Liver (tissue), 9 donors: ENCODE data around the gene DAAM1. TPM values are rescaled to one million over a fixed set of nuclear protein-coding genes. Genes with fewer than 3 reads are reported as not detected.
A peak's percentile ranks its signal among the peaks of the same experiment; 100 is the strongest.

Experiments
- DNase-seq: peaks from one replicate; pipeline ENCODE4 v3.0.0-alpha.2; 2017; ENCODE audit warnings: low spot score
- H3K27ac ChIP-seq, 2 donors: one replicate each; pipeline ENCODE4 v1.7.0; 2013; ENCODE audit warnings: inconsistent platforms in 2 of 2, low read length in 2 of 2, control low read depth in 1 of 2, low read depth in 1 of 2, mild to moderate bottlenecking in 1 of 2
- H3K27me3 ChIP-seq, 4 donors: one replicate each; pipeline versions ENCODE4 v1.6.1 to v1.7.0; 2013; ENCODE audit warnings: low read length in 3 of 4, inconsistent platforms in 1 of 4, mild to moderate bottlenecking in 1 of 4, moderate library complexity in 1 of 4; ENCODE audit not compliant: control insufficient read depth in 4 of 4, insufficient read depth in 4 of 4
- H3K36me3 ChIP-seq, 4 donors: one replicate each; pipeline versions ENCODE4 v1.6.1 to v1.7.0; 2013; ENCODE audit warnings: low read length in 3 of 4, mild to moderate bottlenecking in 3 of 4, low read depth in 1 of 4, moderate library complexity in 1 of 4; ENCODE audit not compliant: control insufficient read depth in 4 of 4, insufficient read depth in 3 of 4
- H3K4me1 ChIP-seq, 4 donors: one replicate each; pipeline versions ENCODE4 v1.6.1 to v1.7.0; 2013; ENCODE audit warnings: low read length in 3 of 4, mild to moderate bottlenecking in 3 of 4, moderate library complexity in 1 of 4; ENCODE audit not compliant: control insufficient read depth in 4 of 4, insufficient read depth in 4 of 4
- H3K4me3 ChIP-seq, 3 donors: one replicate each; pipeline versions ENCODE4 v1.6.1 to v1.7.0; 2013; ENCODE audit warnings: low read length in 3 of 3, control low read depth in 1 of 3, low read depth in 1 of 3, mild to moderate bottlenecking in 1 of 3
- H3K9ac ChIP-seq, 2 donors: one replicate each; pipeline ENCODE4 v1.7.0; 2013; ENCODE audit warnings: low read length in 2 of 2, mild to moderate bottlenecking in 2 of 2, moderate library complexity in 2 of 2, control low read depth in 1 of 2, low read depth in 1 of 2
- H3K9me3 ChIP-seq, 4 donors: one replicate each; pipeline versions ENCODE4 v1.6.1 to v1.7.0; 2013; ENCODE audit warnings: low read length in 3 of 4; ENCODE audit not compliant: control insufficient read depth in 4 of 4
- EGR1 ChIP-seq, 2 donors: IDR thresholded peaks; 2 replicates each; pipeline ENCODE4 v1.6.1; 2016 to 2018; ENCODE audit warnings: antibody characterized with exemption in 2 of 2, low read depth in 2 of 2
- FOXA1 ChIP-seq: IDR thresholded peaks from 2 replicates; pipeline ENCODE4 v1.6.1; 2016; ENCODE audit warnings: antibody characterized with exemption
- FOXA2 ChIP-seq: IDR thresholded peaks from 2 replicates; pipeline ENCODE4 v1.6.1; 2016; ENCODE audit warnings: antibody characterized with exemption
- HNF4A ChIP-seq, 2 donors: conservative IDR thresholded peaks; 2 replicates each; pipeline ENCODE4 v1.6.1; 2016; ENCODE audit warnings: antibody characterized with exemption in 2 of 2, mild to moderate bottlenecking in 2 of 2
- JUND ChIP-seq, 2 donors: IDR thresholded peaks; 2 replicates each; pipeline ENCODE4 v1.6.1; 2016; ENCODE audit warnings: antibody characterized with exemption in 2 of 2
- RXRA ChIP-seq, 2 donors: IDR thresholded peaks; 2 replicates each; pipeline ENCODE4 v1.6.1; 2017 to 2018; ENCODE audit warnings: antibody characterized with exemption in 2 of 2, mild to moderate bottlenecking in 1 of 2
- SP1 ChIP-seq: IDR thresholded peaks from 2 replicates; pipeline ENCODE4 v1.6.1; 2018; ENCODE audit warnings: antibody characterized with exemption, mild to moderate bottlenecking
- TAF1 ChIP-seq: conservative IDR thresholded peaks from 2 replicates; pipeline ENCODE4 v1.6.1; 2016; ENCODE audit warnings: antibody characterized with exemption, mild to moderate bottlenecking
- WGBS: extraction: QIAGEN DNeasy Blood & Tissue Kit; methylation state at CpG from one replicate; pipeline ENCODE4 v1.1.7; 2013; 5-methylcytosine and 5-hydroxymethylcytosine counted together
- polyA plus RNA-seq, 2 donors: library from polyadenylated mRNA; stranded (reverse) in 1 of 2; unstranded in 1 of 2; fragments of 200-250 nt in 1 of 2; fragments of >200 nt in 1 of 2; fragmentation: Nextera tagmentation in 1 of 2; extraction: Ambion mirVana in 1 of 2; gene quantifications; one replicate each; pipeline versions ENCODE4 v1.2.1 to v1.2.3, GENCODE V29; 2013 to 2015
- total RNA-seq, 2 donors: library from RNA; depleted of rRNA; stranded (reverse); fragments of >200 nt; gene quantifications; one replicate each; pipeline ENCODE4 v1.2.3, GENCODE V29; 2014
- TF ChIP-seq, protein P1 (sequence below): fragments of 150-350 bp; IDR thresholded peaks from 2 replicates; pipeline ENCODE4 v1.5.1; 2017; ENCODE audit warnings: improper control_type of control experiment, low read depth, low read length; ENCODE audit not compliant: missing input control
- TF ChIP-seq, protein P2 (sequence below): IDR thresholded peaks from 2 replicates; pipeline ENCODE4 v1.6.1; 2016; ENCODE audit warnings: antibody characterized with exemption
- TF ChIP-seq, protein P3 (sequence below): IDR thresholded peaks from 2 replicates; pipeline ENCODE4 v1.6.1; 2016; ENCODE audit warnings: antibody characterized with exemption, mild to moderate bottlenecking
- donor health status: healthy.
- donor health status: healthy.
- donor health status: healthy.
- donor health status: healthy.
- donor health status: healthy.

Gene DAAM1
- total and polyA plus RNA-seq, 4 donors: 9.5 to 28.4 (median 18.5) TPM

DNA sequence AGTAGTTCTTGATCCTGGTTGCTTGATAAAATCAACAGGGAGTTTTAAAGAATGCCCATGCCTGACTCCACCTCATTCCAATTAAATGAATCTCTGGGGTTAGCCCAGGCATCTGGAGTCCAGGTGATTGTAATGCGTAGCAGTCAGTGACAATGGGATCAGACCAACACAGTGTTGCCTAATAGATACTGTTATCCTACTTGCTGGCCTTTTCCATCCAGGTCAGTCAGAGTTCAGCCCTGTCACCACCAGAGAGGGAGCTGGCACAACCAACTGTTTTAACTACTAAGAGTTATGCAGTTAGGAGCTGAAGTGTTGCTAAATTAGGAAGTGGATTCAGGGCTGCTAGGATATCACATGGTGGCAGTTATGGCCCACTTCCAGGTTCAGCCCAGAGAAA, 169.6 kb downstream of the DAAM1 start (continued):
- TF ChIP-seq, protein P1, sequence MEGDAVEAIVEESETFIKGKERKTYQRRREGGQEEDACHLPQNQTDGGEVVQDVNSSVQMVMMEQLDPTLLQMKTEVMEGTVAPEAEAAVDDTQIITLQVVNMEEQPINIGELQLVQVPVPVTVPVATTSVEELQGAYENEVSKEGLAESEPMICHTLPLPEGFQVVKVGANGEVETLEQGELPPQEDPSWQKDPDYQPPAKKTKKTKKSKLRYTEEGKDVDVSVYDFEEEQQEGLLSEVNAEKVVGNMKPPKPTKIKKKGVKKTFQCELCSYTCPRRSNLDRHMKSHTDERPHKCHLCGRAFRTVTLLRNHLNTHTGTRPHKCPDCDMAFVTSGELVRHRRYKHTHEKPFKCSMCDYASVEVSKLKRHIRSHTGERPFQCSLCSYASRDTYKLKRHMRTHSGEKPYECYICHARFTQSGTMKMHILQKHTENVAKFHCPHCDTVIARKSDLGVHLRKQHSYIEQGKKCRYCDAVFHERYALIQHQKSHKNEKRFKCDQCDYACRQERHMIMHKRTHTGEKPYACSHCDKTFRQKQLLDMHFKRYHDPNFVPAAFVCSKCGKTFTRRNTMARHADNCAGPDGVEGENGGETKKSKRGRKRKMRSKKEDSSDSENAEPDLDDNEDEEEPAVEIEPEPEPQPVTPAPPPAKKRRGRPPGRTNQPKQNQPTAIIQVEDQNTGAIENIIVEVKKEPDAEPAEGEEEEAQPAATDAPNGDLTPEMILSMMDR: no peak
- peak; percentile 26 for TF ChIP-seq FOXA2
- no peak for TF ChIP-seq TAF1
- TF ChIP-seq JUND (IDR thresholded peaks at IDR 0.05): peak; percentile 16 to 67

DNA sequence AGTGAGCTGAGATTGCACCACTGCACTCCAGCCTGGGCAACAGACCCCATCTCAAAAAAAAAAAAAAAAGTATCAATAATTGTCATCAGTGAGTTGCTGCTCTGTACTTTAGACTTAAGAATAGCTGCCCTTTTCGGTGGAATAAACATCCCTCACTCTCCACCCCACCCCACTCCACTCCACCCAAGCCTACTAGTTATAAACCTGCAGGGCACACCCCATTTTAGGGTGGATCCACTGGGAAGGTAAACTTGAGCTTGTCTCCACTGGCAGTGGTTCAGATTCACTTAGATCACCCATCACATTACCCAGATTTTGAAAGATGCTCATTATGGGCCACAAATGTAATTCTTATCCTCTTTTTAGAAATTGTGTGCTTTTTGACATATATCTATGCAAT, 170.3 kb downstream of the DAAM1 start:
- no peaks in the 10 kb centered on the region for H3K27me3 ChIP-seq
- no peak overlapping the region for H3K9ac ChIP-seq
- no peak overlapping the region for H3K4me3 ChIP-seq
- WGBS: 94% methylated on average over 1 of the region's 1 CpG
- no peak for DNase-seq
- H3K36me3 ChIP-seq: peaks cover 2 to 32% (median 18%) of the 10 kb centered on the region in 4 donors
- TF ChIP-seq SP1: no peak
- TF ChIP-seq FOXA1: no peak
- TF ChIP-seq HNF4A (conservative IDR thresholded peaks at IDR 0.05): no peak
- no peak for TF ChIP-seq EGR1 (IDR thresholded peaks at IDR 0.05; ENCODE audit: low read depth in 2 of 2)
- no peak for TF ChIP-seq FOXA2
- TF ChIP-seq, protein P2, sequence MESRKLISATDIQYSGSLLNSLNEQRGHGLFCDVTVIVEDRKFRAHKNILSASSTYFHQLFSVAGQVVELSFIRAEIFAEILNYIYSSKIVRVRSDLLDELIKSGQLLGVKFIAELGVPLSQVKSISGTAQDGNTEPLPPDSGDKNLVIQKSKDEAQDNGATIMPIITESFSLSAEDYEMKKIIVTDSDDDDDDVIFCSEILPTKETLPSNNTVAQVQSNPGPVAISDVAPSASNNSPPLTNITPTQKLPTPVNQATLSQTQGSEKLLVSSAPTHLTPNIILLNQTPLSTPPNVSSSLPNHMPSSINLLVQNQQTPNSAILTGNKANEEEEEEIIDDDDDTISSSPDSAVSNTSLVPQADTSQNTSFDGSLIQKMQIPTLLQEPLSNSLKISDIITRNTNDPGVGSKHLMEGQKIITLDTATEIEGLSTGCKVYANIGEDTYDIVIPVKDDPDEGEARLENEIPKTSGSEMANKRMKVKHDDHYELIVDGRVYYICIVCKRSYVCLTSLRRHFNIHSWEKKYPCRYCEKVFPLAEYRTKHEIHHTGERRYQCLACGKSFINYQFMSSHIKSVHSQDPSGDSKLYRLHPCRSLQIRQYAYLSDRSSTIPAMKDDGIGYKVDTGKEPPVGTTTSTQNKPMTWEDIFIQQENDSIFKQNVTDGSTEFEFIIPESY: no peak
- TF ChIP-seq, protein P3, sequence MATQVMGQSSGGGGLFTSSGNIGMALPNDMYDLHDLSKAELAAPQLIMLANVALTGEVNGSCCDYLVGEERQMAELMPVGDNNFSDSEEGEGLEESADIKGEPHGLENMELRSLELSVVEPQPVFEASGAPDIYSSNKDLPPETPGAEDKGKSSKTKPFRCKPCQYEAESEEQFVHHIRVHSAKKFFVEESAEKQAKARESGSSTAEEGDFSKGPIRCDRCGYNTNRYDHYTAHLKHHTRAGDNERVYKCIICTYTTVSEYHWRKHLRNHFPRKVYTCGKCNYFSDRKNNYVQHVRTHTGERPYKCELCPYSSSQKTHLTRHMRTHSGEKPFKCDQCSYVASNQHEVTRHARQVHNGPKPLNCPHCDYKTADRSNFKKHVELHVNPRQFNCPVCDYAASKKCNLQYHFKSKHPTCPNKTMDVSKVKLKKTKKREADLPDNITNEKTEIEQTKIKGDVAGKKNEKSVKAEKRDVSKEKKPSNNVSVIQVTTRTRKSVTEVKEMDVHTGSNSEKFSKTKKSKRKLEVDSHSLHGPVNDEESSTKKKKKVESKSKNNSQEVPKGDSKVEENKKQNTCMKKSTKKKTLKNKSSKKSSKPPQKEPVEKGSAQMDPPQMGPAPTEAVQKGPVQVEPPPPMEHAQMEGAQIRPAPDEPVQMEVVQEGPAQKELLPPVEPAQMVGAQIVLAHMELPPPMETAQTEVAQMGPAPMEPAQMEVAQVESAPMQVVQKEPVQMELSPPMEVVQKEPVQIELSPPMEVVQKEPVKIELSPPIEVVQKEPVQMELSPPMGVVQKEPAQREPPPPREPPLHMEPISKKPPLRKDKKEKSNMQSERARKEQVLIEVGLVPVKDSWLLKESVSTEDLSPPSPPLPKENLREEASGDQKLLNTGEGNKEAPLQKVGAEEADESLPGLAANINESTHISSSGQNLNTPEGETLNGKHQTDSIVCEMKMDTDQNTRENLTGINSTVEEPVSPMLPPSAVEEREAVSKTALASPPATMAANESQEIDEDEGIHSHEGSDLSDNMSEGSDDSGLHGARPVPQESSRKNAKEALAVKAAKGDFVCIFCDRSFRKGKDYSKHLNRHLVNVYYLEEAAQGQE: no peak
- H3K27ac ChIP-seq: no peak overlapping the region
- H3K4me1 ChIP-seq: peaks cover 0 to 5% (median 3%) of the 10 kb centered on the region in 4 donors
- H3K9me3 ChIP-seq: no peaks in the 10 kb centered on the region

DNA sequence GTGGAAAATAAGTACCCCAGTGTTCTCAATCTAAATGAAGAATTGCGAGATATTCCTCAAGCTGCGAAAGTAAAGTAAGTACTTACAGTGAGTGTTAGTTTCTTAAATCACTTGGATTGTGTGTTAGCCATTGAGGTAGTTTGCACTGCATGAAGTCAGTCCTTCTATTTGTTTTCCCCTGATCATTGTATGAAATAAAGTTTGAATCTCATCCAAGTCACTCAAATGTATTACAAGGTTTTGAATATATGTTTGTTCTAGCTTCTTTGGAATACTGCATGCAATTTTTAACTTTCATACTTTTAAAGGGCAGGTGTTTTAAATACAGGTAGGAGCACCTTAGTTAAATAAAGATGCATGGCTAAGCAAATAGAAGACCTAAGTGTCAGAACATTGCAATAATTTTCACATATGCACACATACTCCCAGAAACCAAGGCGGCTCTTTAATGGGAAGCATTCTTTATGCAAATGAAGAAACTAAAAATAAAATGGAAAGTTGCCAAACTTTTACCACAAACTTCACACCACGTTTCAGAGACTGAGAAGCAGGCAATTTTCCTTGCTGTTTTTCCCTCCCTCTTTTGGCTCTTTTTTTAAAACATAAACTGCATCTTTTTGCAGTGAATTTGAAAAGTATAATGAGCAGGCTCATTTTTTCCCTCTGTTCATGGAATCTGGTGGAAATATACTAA, 171.1 kb downstream of the DAAM1 start:
- peaks cover 1 to 28% (median 18%) of the 10 kb centered on the region in 4 donors for H3K36me3 ChIP-seq
- H3K4me3 ChIP-seq: no peak overlapping the region
- H3K27me3 ChIP-seq: no peaks in the 10 kb centered on the region
- DNase-seq: no peak
- no peaks in the 10 kb centered on the region for H3K9me3 ChIP-seq
- H3K9ac ChIP-seq: no peak overlapping the region
- 74% methylated on average over 4 of the region's 4 CpGs for WGBS
- no peak overlapping the region for H3K27ac ChIP-seq
- H3K4me1 ChIP-seq: peaks cover 0 to 5% (median 3%) of the 10 kb centered on the region in 4 donors
- TF ChIP-seq RXRA (IDR thresholded peaks at IDR 0.05): no peak
